IMR-90 (cell line): ENCODE data around the gene PFKP. TPM values are rescaled to one million over a fixed set of nuclear protein-coding genes. Genes with fewer than 3 reads are reported as not detected.

Experiments used
- ATAC-seq: fragments of 200-7000 bp; cut with Tn5 transposase; 2 replicates; pipeline ENCODE4 v1.9.1; 2020; ENCODE audit warnings: low read depth, mild to moderate bottlenecking, moderate library complexity
- BruUV-seq: library from RNA; stranded (reverse); fragments of 400-500 nt; replicated peaks from 2 replicates; lab custom pipeline; 2021; lab: Mats Ljungman, UMichigan
- CTCF ChIA-PET: fragments of 300-600 bp; formaldehyde crosslinking; extraction: SDS; loops from one replicate; lab custom pipeline; 2021; ENCODE audit warnings: antibody characterized with exemption; lab: Yijun Ruan, JAX
- POLR2A ChIA-PET: fragments of 300-600 bp; sonication (Branson Sonifier 250); formaldehyde crosslinking; loops from one replicate; lab custom pipeline; 2022; ENCODE audit warnings: antibody characterized with exemption; ENCODE audit not compliant: unreplicated experiment; lab: Charles Lee
- DNase-seq: peaks from one replicate; pipeline ENCODE4 v3.0.0; 2013
- H2AFZ ChIP-seq: replicated peaks from 2 replicates; pipeline ENCODE3; 2013; ENCODE audit warnings: low read length, mild to moderate bottlenecking; ENCODE audit not compliant: poor library complexity
- H2AK5ac ChIP-seq: 2 replicates; pipeline ENCODE4 v1.6.1; 2013; ENCODE audit warnings: low read depth, low read length, inconsistent platforms
- H2AK9ac ChIP-seq: replicated peaks from 2 replicates; pipeline ENCODE3; 2013; ENCODE audit warnings: mild to moderate bottlenecking, low read depth, low read length, moderate library complexity; ENCODE audit not compliant: poor library complexity
- H2BK120ac ChIP-seq: 2 replicates; pipeline ENCODE4 v1.6.1; 2013; ENCODE audit warnings: low read depth, low read length, inconsistent platforms
- H2BK15ac ChIP-seq: 3 replicates; pipeline ENCODE4 v1.6.1; 2013; ENCODE audit warnings: low read depth, low read length, inconsistent platforms
- H2BK20ac ChIP-seq: 2 replicates; pipeline ENCODE4 v1.6.1; 2013; ENCODE audit warnings: low read depth, mild to moderate bottlenecking, inconsistent platforms, low read length, moderate library complexity
- H2BK5ac ChIP-seq: 2 replicates; pipeline ENCODE4 v1.6.1; 2013; ENCODE audit warnings: mild to moderate bottlenecking, low read depth, low read length, inconsistent platforms; ENCODE audit not compliant: poor library complexity, severe bottlenecking
- H3K14ac ChIP-seq: replicated peaks from 2 replicates; pipeline ENCODE4 v1.6.1; 2013; ENCODE audit warnings: low read depth, low read length, inconsistent platforms
- H3K18ac ChIP-seq: 2 replicates; pipeline ENCODE4 v1.6.1; 2013; ENCODE audit warnings: low read depth, low read length, control low read depth
- H3K23ac ChIP-seq: 2 replicates; pipeline ENCODE4 v1.6.1; 2013; ENCODE audit warnings: low read depth, low read length, inconsistent platforms
- H3K27ac ChIP-seq: 2 replicates; pipeline ENCODE4 v1.5.1; 2013; ENCODE audit warnings: mild to moderate bottlenecking, control low read depth, low read length; ENCODE audit not compliant: insufficient read depth
- H3K27me3 ChIP-seq: 2 replicates; pipeline ENCODE4 v1.6.1; 2013; ENCODE audit warnings: low read length; ENCODE audit not compliant: control insufficient read depth, insufficient read depth
- H3K36me3 ChIP-seq: 2 replicates; pipeline ENCODE4 v1.6.1; 2013; ENCODE audit warnings: low read length, mixed read lengths; ENCODE audit not compliant: control insufficient read depth, insufficient read depth
- H3K4ac ChIP-seq: 2 replicates; pipeline ENCODE4 v1.6.1; 2013; ENCODE audit warnings: low read depth, low read length, inconsistent platforms
- H3K4me1 ChIP-seq: 2 replicates; pipeline ENCODE4 v1.6.1; 2013; ENCODE audit warnings: low read length, mixed read lengths; ENCODE audit not compliant: control insufficient read depth, insufficient read depth
- H3K4me2 ChIP-seq: 2 replicates; pipeline ENCODE4 v1.6.1; 2013; ENCODE audit warnings: low read depth, mild to moderate bottlenecking, control low read depth, low read length, moderate library complexity
- H3K4me3 ChIP-seq: 2 replicates; pipeline ENCODE4 v1.5.1; 2013; ENCODE audit warnings: low read depth, mild to moderate bottlenecking, control low read depth, low read length, moderate library complexity; ENCODE audit not compliant: insufficient read depth
- H3K56ac ChIP-seq: 2 replicates; pipeline ENCODE4 v1.6.1; 2013; ENCODE audit warnings: low read length, inconsistent platforms; ENCODE audit not compliant: insufficient read depth; ENCODE audit errors: extremely low read depth
- H3K79me1 ChIP-seq, 2 experiments: 2 replicates each; pipeline ENCODE4 v1.6.1; 2013; ENCODE audit warnings: low read length in 2 of 2, inconsistent platforms in 1 of 2, low read depth in 1 of 2
- H3K9ac ChIP-seq: 2 replicates; pipeline ENCODE4 v1.6.1; 2013; ENCODE audit warnings: low read depth, low read length, control low read depth
- H3K9me1 ChIP-seq: 2 replicates; pipeline ENCODE4 v1.6.1; 2013; ENCODE audit warnings: low read length, inconsistent platforms; ENCODE audit not compliant: insufficient read depth
- H3K9me3 ChIP-seq: 2 replicates; pipeline ENCODE4 v1.6.1; 2013; ENCODE audit warnings: low read length; ENCODE audit not compliant: control insufficient read depth, insufficient read depth
- H4K20me1 ChIP-seq: 2 replicates; pipeline ENCODE4 v1.6.1; 2013; ENCODE audit warnings: low read length, inconsistent platforms; ENCODE audit not compliant: insufficient read depth
- H4K5ac ChIP-seq: 2 replicates; pipeline ENCODE4 v1.6.1; 2013; ENCODE audit warnings: mild to moderate bottlenecking, low read depth, low read length, control low read depth
- H4K8ac ChIP-seq, 2 experiments: 2 replicates each; pipeline ENCODE4 v1.6.1; 2013; ENCODE audit warnings: low read depth in 2 of 2, low read length in 2 of 2, control low read depth in 1 of 2, inconsistent platforms in 1 of 2
- H4K91ac ChIP-seq: 2 replicates; pipeline ENCODE4 v1.6.1; 2013; ENCODE audit warnings: low read depth, low read length, inconsistent platforms; ENCODE audit not compliant: insufficient read depth
- BHLHE40 ChIP-seq: fragments of 150-350 bp; IDR thresholded peaks from 2 replicates; pipeline ENCODE4 v1.6.1; 2016; ENCODE audit warnings: mild to moderate bottlenecking, low read depth, low read length
- CEBPB ChIP-seq: IDR thresholded peaks from 2 replicates; pipeline ENCODE4 v1.6.1; 2012; ENCODE audit warnings: low read depth, low read length, improper control_type of control experiment
- ELK1 ChIP-seq: fragments of 150-350 bp; IDR thresholded peaks from 2 replicates; pipeline ENCODE4 v1.6.1; 2016; ENCODE audit warnings: low read depth, mild to moderate bottlenecking, low read length, moderate library complexity, borderline replicate concordance
- MAZ ChIP-seq: IDR thresholded peaks from 2 replicates; pipeline ENCODE4 v1.6.1; 2012; ENCODE audit warnings: low read depth, mild to moderate bottlenecking, low read length, improper control_type of control experiment, moderate library complexity, borderline replicate concordance
- RFX5 ChIP-seq: IDR thresholded peaks from 2 replicates; pipeline ENCODE4 v1.8.0; 2012; ENCODE audit warnings: low read depth, mild to moderate bottlenecking, low read length, moderate library complexity
- WGBS, 2 experiments: methylation state at CpG; one replicate each; pipeline versions ENCODE4 v1.1.5 to v1.1.7; 2013; ENCODE audit warnings: missing lambda C conversion rate in 2 of 2; ENCODE audit not compliant: insufficient read length in 1 of 2; ENCODE audit errors: extremely low coverage in 2 of 2; 5-methylcytosine and 5-hydroxymethylcytosine counted together
- dilution Hi-C: fragments of 300-500 bp; cut with HindIII; formaldehyde crosslinking; loops from one replicate; pipeline ENCODE4 v1.14.3; 2018; ENCODE audit warnings: low sequenced_read_pairs; ENCODE audit not compliant: unreplicated experiment
- in situ Hi-C: fragments of 300-500 bp; cut with MboI; formaldehyde crosslinking; loops from 3 replicates; pipeline ENCODE4 v1.14.3; 2019; ENCODE audit warnings: low sequenced_read_pairs, inconsistent platforms, mixed read lengths
- intact Hi-C: fragments of 100-400 bp; cut with micrococcal nuclease; formaldehyde crosslinking; loops from 2 replicates; pipeline ENCODE4 v1.10.0; 2022
- polyA plus RNA-seq, 3 experiments: library from polyadenylated mRNA; depleted of rRNA; stranded (reverse); fragments of >200 nt; gene quantifications; 2 replicates each; pipeline ENCODE4 v1.2.3, GENCODE V29; 2012; ENCODE audit warnings: low replicate concordance in 1 of 3
- total RNA-seq: library from RNA; depleted of rRNA; stranded (reverse); fragments of >200 nt; gene quantifications from 2 replicates; pipeline ENCODE4 v1.2.3, GENCODE V29; 2012

The PFKP gene
- total and polyA plus RNA-seq, 2 of the 4 experiments (the other 2 are of a cell fraction), result 223 to 294 TPM

DNA sequence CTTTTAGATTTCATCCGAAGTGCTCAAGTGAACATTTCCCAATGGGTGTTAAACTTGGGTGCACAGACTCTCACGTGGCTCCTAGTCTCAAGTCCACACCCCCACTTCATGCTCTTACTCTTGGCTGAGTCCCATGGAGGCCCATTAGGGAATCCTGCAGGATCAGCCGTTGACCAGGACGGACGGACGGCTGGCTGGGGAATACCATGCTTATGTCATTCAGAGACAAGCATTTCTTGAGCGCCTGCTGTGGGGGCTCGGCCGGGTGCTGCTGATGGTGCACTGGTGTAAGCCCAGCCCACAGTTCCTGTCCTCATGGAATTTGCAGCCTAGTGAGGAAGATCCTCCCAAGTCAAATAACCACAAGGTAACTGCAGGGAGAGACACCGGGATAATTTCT, 60.6 kb downstream of the PFKP start:
- Histone ChIP-seq H3K9me3 (no peaks in the 10 kb centered on the region), H2AFZ (no peak overlapping the region), H3K27me3 (no peaks in the 10 kb centered on the region), H3K56ac (no peak overlapping the region), H3K27ac (no peak overlapping the region), H3K14ac (no peak overlapping the region), H2BK5ac (no peak overlapping the region), H3K36me3 (peaks cover 87% of the 10 kb centered on the region), H2BK20ac (no peak overlapping the region), H4K5ac (no peak overlapping the region), H2AK5ac (no peak overlapping the region), H3K79me1 (peaks cover 14 to 61% of the 10 kb centered on the region in 2 experiments), H3K4me3 (no peak overlapping the region), H3K9me1 (peaks cover 16% of the 10 kb centered on the region), H4K20me1 (peaks cover 38% of the 10 kb centered on the region), H3K4me1 (no peaks in the 10 kb centered on the region), H2BK15ac (no peak overlapping the region), H3K4ac (no peak overlapping the region), H2BK120ac (no peak overlapping the region), H3K23ac (no peak overlapping the region), H2AK9ac (no peak overlapping the region), H3K4me2 (no peak overlapping the region), H3K18ac (no peak overlapping the region), H4K8ac (no peak overlapping the region), H3K9ac (no peak overlapping the region), H4K91ac (no peak overlapping the region)
- intact Hi-C loops (no loop called here), dilution Hi-C loops (no loop called here), in situ Hi-C loops (no loop called here)
- TF ChIP-seq RFX5 (no peak), ELK1 (no peak), BHLHE40 (no peak), CEBPB (no peak), MAZ (no peak)
- BruUV-seq, result no TSS peak
- no peak for DNase-seq
- ChIA-PET POLR2A (no interaction called here), CTCF (no interaction called here)
- ATAC-seq, result no peak
- 96% methylated on average over 4 of the region's 10 CpGs; no CpG with 5 or more reads in 1 of the 2 experiments for WGBS, 2 experiments
